CD4-positive, alpha-beta memory T cell (primary cell): ENCODE data around the gene PI16. TPM values are rescaled to one million over a fixed set of nuclear protein-coding genes. Genes with fewer than 3 reads are reported as not detected.
"Not testable (repeated sequence)": the region's sequence is repeated elsewhere in the genome, so short reads cannot be mapped to it uniquely, and the experiment has no call there.

Experiments
- CTCF ChIA-PET: fragments of 350-600 bp; sonication (Branson Sonifier 250); formaldehyde crosslinking; loops from one replicate; lab custom pipeline; 2021; ENCODE audit warnings: inconsistent platforms; ENCODE audit not compliant: partially characterized antibody; lab: Charles Lee
- POLR2A ChIA-PET: fragments of 350-600 bp; sonication (Branson Sonifier 250); formaldehyde crosslinking; loops from one replicate; lab custom pipeline; 2021; ENCODE audit not compliant: partially characterized antibody; lab: Charles Lee
- DNase-seq, 5 donors: peaks; one replicate each; pipeline versions ENCODE4 v3.0.0 to v3.0.0-alpha.2; 2020 to 2022; ENCODE audit warnings: mixed read lengths in 1 of 5
- H3K27ac ChIP-seq: one replicate; pipeline ENCODE4 v1.7.0; 2013; ENCODE audit warnings: low read depth, low read length
- H3K27me3 ChIP-seq: 2 replicates; pipeline ENCODE4 v1.7.0; 2013; ENCODE audit warnings: mild to moderate bottlenecking, low read length, moderate library complexity; ENCODE audit not compliant: insufficient read depth
- H3K36me3 ChIP-seq: 2 replicates; pipeline ENCODE4 v1.7.0; 2013; ENCODE audit warnings: mild to moderate bottlenecking, low read length, moderate library complexity; ENCODE audit not compliant: insufficient read depth
- H3K4me1 ChIP-seq: 2 replicates; pipeline ENCODE4 v1.7.0; 2013; ENCODE audit warnings: mild to moderate bottlenecking, low read length, moderate library complexity; ENCODE audit not compliant: insufficient read depth
- H3K4me3 ChIP-seq, 2 donors: one replicate each; pipeline ENCODE4 v1.7.0; 2013; ENCODE audit warnings: low read length in 2 of 2, mild to moderate bottlenecking in 1 of 2
- H3K9me3 ChIP-seq, 2 donors: one replicate each; pipeline ENCODE4 v1.7.0; 2013; ENCODE audit warnings: low read length in 2 of 2, control low read depth in 1 of 2; ENCODE audit not compliant: control insufficient read depth in 1 of 2
- H3K27ac Mint-ChIP-seq, 7 donors: one replicate each; pipeline ENCODE4 v1.8.0; 2020 to 2021; ENCODE audit warnings: mixed read lengths in 7 of 7, mild to moderate bottlenecking in 6 of 7, inconsistent platforms in 3 of 7, moderate library complexity in 3 of 7
- H3K27me3 Mint-ChIP-seq, 2 donors: one replicate each; pipeline ENCODE4 v1.8.0; 2020 to 2021; ENCODE audit warnings: mixed read lengths in 2 of 2
- H3K36me3 Mint-ChIP-seq, 2 donors: one replicate each; pipeline ENCODE4 v1.8.0; 2020 to 2021; ENCODE audit warnings: mixed read lengths in 2 of 2, inconsistent platforms in 1 of 2, mild to moderate bottlenecking in 1 of 2
- H3K4me1 Mint-ChIP-seq, 4 donors: one replicate each; pipeline ENCODE4 v1.8.0; 2020 to 2021; ENCODE audit warnings: mixed read lengths in 4 of 4, mild to moderate bottlenecking in 1 of 4
- H3K4me3 Mint-ChIP-seq, 8 donors: one replicate each; pipeline ENCODE4 v1.8.0; 2020 to 2021; ENCODE audit warnings: mixed read lengths in 8 of 8, mild to moderate bottlenecking in 7 of 8, moderate library complexity in 6 of 8, inconsistent platforms in 3 of 8
- H3K9me3 Mint-ChIP-seq, 8 donors: one replicate each; pipeline ENCODE4 v1.8.0; 2020 to 2021; ENCODE audit warnings: mixed read lengths in 8 of 8, mild to moderate bottlenecking in 5 of 8, inconsistent platforms in 3 of 8, moderate library complexity in 1 of 8
- intact Hi-C: fragments of 100-400 bp; cut with micrococcal nuclease; formaldehyde crosslinking; loops from one replicate; pipeline ENCODE4 v1.15.1; 2023
- polyA plus RNA-seq, 2 donors: library from polyadenylated mRNA; unstranded; fragments of 300-500 nt; fragmentation: Illumina TruSeq; gene quantifications; one replicate each; pipeline ENCODE4 v1.2.3, GENCODE V29; 2021
- total RNA-seq, 2 experiments: library from RNA; stranded (reverse); gene quantifications; one replicate each; pipeline ENCODE4 v1.2.3, GENCODE V29; 2021

PI16 gene
- total and polyA plus RNA-seq, 4 experiments from 2014 or later: 5.8 to 53.8 (median 18.8) TPM

- H3K9me3 ChIP-seq, DNase-seq, CTCF ChIA-PET, POLR2A ChIA-PET, H3K4me3 ChIP-seq, H3K36me3 Mint-ChIP-seq, H3K9me3 Mint-ChIP-seq, H3K27me3 ChIP-seq, intact Hi-C loops, H3K36me3 ChIP-seq, H3K27ac Mint-ChIP-seq, H3K4me1 ChIP-seq, H3K27ac ChIP-seq, H3K27me3 Mint-ChIP-seq, H3K4me3 Mint-ChIP-seq: not testable (repeated sequence)
- H3K4me1 Mint-ChIP-seq: peaks cover 5 to 15% (median 11%) of the 10 kb centered on the region in 4 donors
These were observed 35.9 kb downstream of the PI16 start for GRCh38 chr6:36990401-36990800.

GRCh38 chr6:36997811-36998722 lies 43.5 kb downstream of the PI16 start:
- intact Hi-C loops: no loop called here
- Mint-ChIP-seq H3K4me1 (peaks cover 0 to 2% (median 0%) of the 10 kb centered on the region in 4 donors), H3K9me3 (no peaks in the 10 kb centered on the region), H3K4me3 (peak overlapping the region in 1 of 8 donors; percentile 2), H3K27me3 (peaks cover 1% of the 10 kb centered on the region in 2 donors), H3K27ac (no peak overlapping the region), H3K36me3 (no peaks in the 10 kb centered on the region)
- no peak overlapping the region for H3K27ac ChIP-seq
- H3K36me3 ChIP-seq: no peaks in the 10 kb centered on the region
- no peaks in the 10 kb centered on the region for H3K9me3 ChIP-seq
- no peaks in the 10 kb centered on the region for H3K27me3 ChIP-seq
- CTCF ChIA-PET: no interaction called here
- no peak for DNase-seq
- POLR2A ChIA-PET: no interaction called here
- no peak overlapping the region for H3K4me3 ChIP-seq
- no peaks in the 10 kb centered on the region for H3K4me1 ChIP-seq

GRCh38 chr6:36998723-36999038 lies 44.1 kb downstream of the PI16 start:
- Histone ChIP-seq H3K4me1 (no peaks in the 10 kb centered on the region), H3K27ac (no peak overlapping the region), H3K9me3 (no peaks in the 10 kb centered on the region), H3K4me3 (no peak overlapping the region), H3K27me3 (no peaks in the 10 kb centered on the region), H3K36me3 (no peaks in the 10 kb centered on the region)
- Mint-ChIP-seq H3K36me3 (no peaks in the 10 kb centered on the region), H3K9me3 (no peaks in the 10 kb centered on the region), H3K4me3 (no peak overlapping the region), H3K4me1 (peaks cover 0 to 2% (median 0%) of the 10 kb centered on the region in 4 donors), H3K27ac (peak overlapping the region in 1 of 7 donors; percentile 55), H3K27me3 (peaks cover 0 to 1% of the 10 kb centered on the region in 2 donors)
- DNase-seq: no peak
- CTCF ChIA-PET: no interaction called here
- POLR2A ChIA-PET: no interaction called here
- intact Hi-C loops: no loop called here

GRCh38 chr6:36999061-36999750 lies 44.7 kb downstream of the PI16 start:
- intact Hi-C loops: no loop called here

GRCh38 chr6:36999751-37000125 lies 45.2 kb downstream of the PI16 start:
- Histone ChIP-seq H3K27me3 (no peaks in the 10 kb centered on the region), H3K4me3 (no peak overlapping the region), H3K27ac (no peak overlapping the region), H3K9me3 (no peaks in the 10 kb centered on the region), H3K4me1 (no peaks in the 10 kb centered on the region), H3K36me3 (no peaks in the 10 kb centered on the region)
- ChIA-PET POLR2A (no interaction called here), CTCF (interaction anchor here (1.2 kb wide), 1 partner anchor 18 kb away, joined by 4 read pairs; no protein-coding TSS in a partner anchor)
- Mint-ChIP-seq H3K36me3 (no peaks in the 10 kb centered on the region), H3K27me3 (peaks cover 0 to 1% of the 10 kb centered on the region in 2 donors), H3K4me3 (no peak overlapping the region), H3K4me1 (peaks cover 0 to 2% (median 0%) of the 10 kb centered on the region in 4 donors), H3K9me3 (no peaks in the 10 kb centered on the region), H3K27ac (no peak overlapping the region)
- intact Hi-C loops: no loop called here
- DNase-seq: no peak

More at GRCh38 chr6:36999061-36999750, 44.7 kb downstream of the PI16 start:
- ChIA-PET CTCF (interaction anchor here (1.2 kb wide), 1 partner anchor 19 kb away, joined by 4 read pairs; no protein-coding TSS in a partner anchor), POLR2A (no interaction called here)
- Histone ChIP-seq H3K4me3 (no peak overlapping the region), H3K27ac (no peak overlapping the region), H3K27me3 (no peaks in the 10 kb centered on the region), H3K9me3 (no peaks in the 10 kb centered on the region), H3K36me3 (no peaks in the 10 kb centered on the region), H3K4me1 (no peaks in the 10 kb centered on the region)
- Mint-ChIP-seq H3K4me3 (no peak overlapping the region), H3K4me1 (peaks cover 0 to 2% (median 0%) of the 10 kb centered on the region in 4 donors), H3K9me3 (no peaks in the 10 kb centered on the region), H3K27me3 (peaks cover 0 to 1% of the 10 kb centered on the region in 2 donors), H3K36me3 (no peaks in the 10 kb centered on the region), H3K27ac (no peak overlapping the region)
- no peak for DNase-seq

GRCh38 chr6:37004044-37004980 lies 49.8 kb downstream of the PI16 start:
- Histone ChIP-seq H3K4me3 (no peak overlapping the region), H3K36me3 (no peaks in the 10 kb centered on the region), H3K27me3 (no peaks in the 10 kb centered on the region), H3K4me1 (peaks cover 17% of the 10 kb centered on the region), H3K9me3 (no peaks in the 10 kb centered on the region), H3K27ac (no peak overlapping the region)
- DNase-seq: no peak
- H3K4me3 Mint-ChIP-seq: peak overlapping the region in 2 of 8 donors; percentile 11 to 59
- H3K27me3 Mint-ChIP-seq: no peaks in the 10 kb centered on the region
- ChIA-PET CTCF (interaction anchor here (1.3 to 3.6 kb wide), 2 partner anchors 14 to 50 kb away, joined by 3 to 39 read pairs; partner anchors contain the start of gene PI16), POLR2A (interaction anchor here (1.4 kb wide), 1 partner anchor 18 kb away, joined by 4 read pairs; the partner anchor contains the start of gene MTCH1)
- H3K36me3 Mint-ChIP-seq: no peaks in the 10 kb centered on the region
- peak overlapping the region in 1 of 7 donors; percentile 14 for H3K27ac Mint-ChIP-seq
- H3K4me1 Mint-ChIP-seq: peaks cover 9 to 25% (median 17%) of the 10 kb centered on the region in 4 donors
- intact Hi-C loops: no loop called here
- no peaks in the 10 kb centered on the region for H3K9me3 Mint-ChIP-seq
